Left ventricle myocardium inferior (tissue), 1 donor: Measurements from ENCODE around the gene FUNDC1. TPM values are rescaled to one million over a fixed set of nuclear protein-coding genes. Genes with fewer than 3 reads are reported as not detected.

ENCODE experiments used
- DNase-seq: peaks from one replicate; pipeline ENCODE4 v3.0.0-alpha.2; 2020
- H3K27ac ChIP-seq: fragments of 200-600 bp; replicated peaks from 2 replicates; pipeline ENCODE4 v1.8.0; 2021
- H3K27me3 ChIP-seq: fragments of 200-600 bp; 2 replicates; pipeline ENCODE4 v1.8.0; 2021; ENCODE audit warnings: low read depth
- H3K36me3 ChIP-seq: fragments of 200-600 bp; 2 replicates; pipeline ENCODE4 v1.8.0; 2021
- H3K4me1 ChIP-seq: fragments of 200-600 bp; 2 replicates; pipeline ENCODE4 v1.8.0; 2021
- H3K4me3 ChIP-seq: fragments of 200-600 bp; 2 replicates; pipeline ENCODE4 v1.8.0; 2021; ENCODE audit warnings: mild to moderate bottlenecking, moderate library complexity
- H3K9me3 ChIP-seq: fragments of 200-600 bp; replicated peaks from 2 replicates; pipeline ENCODE4 v1.8.0; 2021
- intact Hi-C: fragments of 100-400 bp; cut with micrococcal nuclease; formaldehyde crosslinking; loops from one replicate; pipeline ENCODE4 v1.11.0; 2022
- total RNA-seq: library from RNA; stranded (reverse); fragmentation: NEBNext Ultra II Directional; extraction: Animal tissue kit (Norgen Biotek cat#: 25700); gene quantifications from one replicate; pipeline ENCODE4 v1.2.1, GENCODE V29; 2021
- TF ChIP-seq, protein P1 (sequence below): fragments of 200-600 bp; IDR thresholded peaks from 2 replicates; pipeline ENCODE4 v1.8.0; 2021; ENCODE audit warnings: antibody characterized with exemption, mild to moderate bottlenecking, borderline replicate concordance
- donor health status: DM: no; HTN: yes; CAD: no; lungs with severe emphysema.

Gene FUNDC1
- total RNA-seq, 1 donor from 2014 or later = 29.7 TPM

DNA sequence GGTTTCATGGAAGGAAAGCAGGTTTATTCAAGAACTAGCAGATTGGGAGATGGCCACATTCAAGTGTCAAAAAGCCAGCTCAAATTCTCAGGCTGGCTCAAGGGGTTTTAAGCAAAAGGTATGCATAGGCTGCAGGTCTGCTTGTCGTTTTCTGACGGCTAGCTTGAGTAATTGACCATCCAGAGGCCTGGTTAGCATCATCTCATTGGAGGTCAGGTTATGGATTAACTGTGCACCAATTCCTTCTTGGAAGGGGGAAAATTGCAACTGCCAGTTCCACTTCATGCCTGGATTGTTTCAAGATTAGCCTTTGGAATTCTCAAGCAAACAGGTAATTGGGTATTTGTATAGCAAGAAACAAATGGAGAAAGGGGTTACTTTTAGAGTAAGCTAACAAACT lies 62.1 kb downstream of the FUNDC1 start:
- intact Hi-C loops = no loop called here
- H3K27me3 ChIP-seq = no peaks in the 10 kb centered on the region
- DNase-seq = no peak

DNA sequence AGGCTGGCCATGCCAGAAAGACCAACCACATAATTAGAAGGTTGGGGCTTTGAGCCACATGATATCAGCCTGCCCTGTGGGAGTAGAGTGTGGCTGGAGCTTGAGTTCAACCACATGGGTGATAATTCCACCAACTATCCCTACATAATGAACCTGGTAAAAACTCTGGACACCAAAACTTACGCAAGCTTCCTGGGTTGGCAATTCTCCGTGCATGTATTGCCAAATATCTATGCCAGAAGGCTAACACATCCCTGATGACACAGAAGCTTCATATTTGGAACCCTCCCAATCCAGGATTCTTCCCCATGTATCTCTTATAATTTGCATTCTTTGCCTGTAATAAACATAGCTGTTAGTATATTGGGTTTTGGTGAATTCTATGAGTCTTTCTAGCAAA lies 68.2 kb downstream of the FUNDC1 start:
- H3K9me3 ChIP-seq = no peaks in the 10 kb centered on the region
- TF ChIP-seq, protein P1, sequence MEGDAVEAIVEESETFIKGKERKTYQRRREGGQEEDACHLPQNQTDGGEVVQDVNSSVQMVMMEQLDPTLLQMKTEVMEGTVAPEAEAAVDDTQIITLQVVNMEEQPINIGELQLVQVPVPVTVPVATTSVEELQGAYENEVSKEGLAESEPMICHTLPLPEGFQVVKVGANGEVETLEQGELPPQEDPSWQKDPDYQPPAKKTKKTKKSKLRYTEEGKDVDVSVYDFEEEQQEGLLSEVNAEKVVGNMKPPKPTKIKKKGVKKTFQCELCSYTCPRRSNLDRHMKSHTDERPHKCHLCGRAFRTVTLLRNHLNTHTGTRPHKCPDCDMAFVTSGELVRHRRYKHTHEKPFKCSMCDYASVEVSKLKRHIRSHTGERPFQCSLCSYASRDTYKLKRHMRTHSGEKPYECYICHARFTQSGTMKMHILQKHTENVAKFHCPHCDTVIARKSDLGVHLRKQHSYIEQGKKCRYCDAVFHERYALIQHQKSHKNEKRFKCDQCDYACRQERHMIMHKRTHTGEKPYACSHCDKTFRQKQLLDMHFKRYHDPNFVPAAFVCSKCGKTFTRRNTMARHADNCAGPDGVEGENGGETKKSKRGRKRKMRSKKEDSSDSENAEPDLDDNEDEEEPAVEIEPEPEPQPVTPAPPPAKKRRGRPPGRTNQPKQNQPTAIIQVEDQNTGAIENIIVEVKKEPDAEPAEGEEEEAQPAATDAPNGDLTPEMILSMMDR = no peak
- H3K4me3 ChIP-seq = no peak overlapping the region
- no peak for DNase-seq
- no peaks in the 10 kb centered on the region for H3K36me3 ChIP-seq
- no peaks in the 10 kb centered on the region for H3K4me1 ChIP-seq
- no peaks in the 10 kb centered on the region for H3K27me3 ChIP-seq
- intact Hi-C loops = no loop called here
- H3K27ac ChIP-seq = no peak overlapping the region

More for the DNA sequence above, 62.1 kb downstream of the FUNDC1 start:
- Histone ChIP-seq H3K9me3 (no peaks in the 10 kb centered on the region), H3K36me3 (no peaks in the 10 kb centered on the region), H3K4me1 (no peaks in the 10 kb centered on the region), H3K27ac (no peak overlapping the region), H3K4me3 (no peak overlapping the region)
- TF ChIP-seq, protein P1 = no peak

Other genes starting within 250 kb of the FUNDC1 start
- 11.7 TPM for gene EFHC2, start 199.2 kb downstream of the FUNDC1 start, total RNA-seq